Stimulated activated CD8-positive, alpha-beta memory T cell treated with anti-CD3 and anti-CD28 coated beads, Interleukin-4, amount 100 ng/mL, for 48 hours (primary cell): Measurements from ENCODE around the gene ARHGAP42.

Experiments
- DNase-seq: peaks from one replicate; pipeline ENCODE4 v3.0.0-alpha.2; 2020

The ARHGAP42 gene

GRCh38 chr11:100769165-100769564 lies 82.1 kb downstream of the ARHGAP42 start:
- no peak for DNase-seq

GRCh38 chr11:100769617-100770016 lies 82.5 kb downstream of the ARHGAP42 start:
- DNase-seq: no peak

- no peak for DNase-seq
These were observed 87.0 kb downstream of the ARHGAP42 start for GRCh38 chr11:100774132-100774531.

- no peak for DNase-seq
These were observed 87.8 kb downstream of the ARHGAP42 start for GRCh38 chr11:100774859-100775258.

GRCh38 chr11:100776212-100776896 lies 89.3 kb downstream of the ARHGAP42 start:
- no peak for DNase-seq

- no peak for DNase-seq
These were observed 90.0 kb downstream of the ARHGAP42 start for GRCh38 chr11:100777103-100777502.

- no peak for DNase-seq
These were observed 90.6 kb downstream of the ARHGAP42 start for GRCh38 chr11:100777736-100778135.

- no peak for DNase-seq
These were observed 91.2 kb downstream of the ARHGAP42 start for GRCh38 chr11:100778166-100778785.

- no peak for DNase-seq
These were observed 93.4 kb downstream of the ARHGAP42 start for GRCh38 chr11:100780470-100780869.

GRCh38 chr11:100785148-100785983 lies 98.3 kb downstream of the ARHGAP42 start:
- no peak for DNase-seq

- no peak for DNase-seq
These were observed 101.6 kb downstream of the ARHGAP42 start for GRCh38 chr11:100788561-100789295.

GRCh38 chr11:100789500-100789899 lies 102.4 kb downstream of the ARHGAP42 start:
- DNase-seq: no peak

GRCh38 chr11:100790073-100790472 lies 103.0 kb downstream of the ARHGAP42 start:
- DNase-seq: no peak

GRCh38 chr11:100791103-100791502 lies 104.0 kb downstream of the ARHGAP42 start:
- DNase-seq: no peak

GRCh38 chr11:100791860-100792259 lies 104.8 kb downstream of the ARHGAP42 start:
- no peak for DNase-seq

- DNase-seq: no peak
These were observed 106.4 kb downstream of the ARHGAP42 start for GRCh38 chr11:100793525-100793924.

GRCh38 chr11:100794446-100794845 lies 107.4 kb downstream of the ARHGAP42 start:
- DNase-seq: no peak

GRCh38 chr11:100799445-100799844 lies 112.4 kb downstream of the ARHGAP42 start:
- no peak for DNase-seq

GRCh38 chr11:100800202-100800601 lies 113.1 kb downstream of the ARHGAP42 start:
- DNase-seq: no peak

GRCh38 chr11:100801225-100801999 lies 114.3 kb downstream of the ARHGAP42 start:
- no peak for DNase-seq

GRCh38 chr11:100805506-100806199 lies 118.6 kb downstream of the ARHGAP42 start:
- DNase-seq: no peak

GRCh38 chr11:100806296-100806695 lies 119.2 kb downstream of the ARHGAP42 start:
- no peak for DNase-seq
